GM18520 (cell line): ENCODE data around the gene FXYD4.
"Not testable (repeated sequence)": the region's sequence is repeated elsewhere in the genome, so short reads cannot be mapped to it uniquely, and the experiment has no call there.

ENCODE experiments used
- ATAC-seq: cut with Tn5 transposase; IDR thresholded peaks from one replicate; pipeline ENCODE4 v1.9.1; 2021; ENCODE audit not compliant: unreplicated experiment

The FXYD4 gene

DNA sequence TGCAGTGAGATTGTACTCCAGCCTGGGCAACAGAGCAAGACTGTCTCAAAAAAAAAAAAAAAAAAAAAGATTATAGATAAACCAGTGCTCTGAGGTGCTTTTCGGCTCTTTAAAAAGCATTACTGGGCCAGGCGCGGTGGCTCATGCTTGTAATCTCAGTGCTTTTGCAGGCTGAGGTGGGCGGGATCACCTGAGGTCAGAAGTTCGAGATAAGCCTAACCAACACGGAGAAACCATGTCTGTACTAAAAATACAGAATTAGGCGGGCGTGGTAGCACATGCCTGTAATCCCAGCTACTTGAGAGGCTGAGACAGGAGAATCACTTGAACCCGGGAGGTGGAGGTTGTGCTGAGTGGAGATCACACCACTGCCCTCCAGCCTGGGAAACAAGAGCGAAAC lies 44.1 kb downstream of the FXYD4 start:
- ATAC-seq = no peak

DNA sequence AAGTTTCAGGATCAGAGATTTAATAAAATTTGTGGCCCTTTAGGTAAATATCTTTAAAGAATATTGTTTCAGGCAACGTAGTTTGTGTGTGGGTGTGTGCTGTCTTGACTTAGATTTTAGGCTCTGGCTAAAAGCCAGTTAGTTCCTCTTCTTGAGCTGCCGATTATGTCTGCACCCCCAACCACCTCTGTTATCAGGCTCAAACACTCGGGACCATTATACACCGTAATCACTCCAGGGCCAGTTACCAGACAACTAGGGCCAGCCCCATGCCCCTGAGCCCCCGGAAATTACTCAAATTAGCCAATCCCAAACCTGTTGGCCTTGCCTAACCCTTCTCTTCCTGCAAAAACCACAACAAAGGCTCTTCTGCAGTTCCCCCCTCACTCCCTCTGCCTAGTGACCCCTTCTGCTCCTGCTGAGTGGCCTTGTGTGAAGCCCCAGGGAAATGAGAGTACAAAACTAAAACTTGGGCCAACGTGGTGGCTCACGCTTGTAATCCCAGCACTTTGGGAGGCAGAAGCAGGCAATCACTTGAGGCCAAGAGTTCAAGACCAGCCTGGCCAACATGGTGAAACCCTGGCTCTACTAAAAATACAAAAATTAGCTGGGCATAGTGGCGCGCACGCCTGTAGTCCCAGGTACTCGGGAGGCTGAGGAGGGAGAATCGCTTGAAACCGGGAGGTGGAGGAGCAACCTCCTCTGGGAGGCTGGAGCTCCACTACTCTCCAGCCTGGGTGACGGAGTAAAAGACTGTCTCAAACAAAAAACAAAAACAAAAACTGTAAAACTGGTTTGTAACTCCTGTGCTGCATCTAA lies 46.7 kb downstream of the FXYD4 start:
- ATAC-seq = no peak

DNA sequence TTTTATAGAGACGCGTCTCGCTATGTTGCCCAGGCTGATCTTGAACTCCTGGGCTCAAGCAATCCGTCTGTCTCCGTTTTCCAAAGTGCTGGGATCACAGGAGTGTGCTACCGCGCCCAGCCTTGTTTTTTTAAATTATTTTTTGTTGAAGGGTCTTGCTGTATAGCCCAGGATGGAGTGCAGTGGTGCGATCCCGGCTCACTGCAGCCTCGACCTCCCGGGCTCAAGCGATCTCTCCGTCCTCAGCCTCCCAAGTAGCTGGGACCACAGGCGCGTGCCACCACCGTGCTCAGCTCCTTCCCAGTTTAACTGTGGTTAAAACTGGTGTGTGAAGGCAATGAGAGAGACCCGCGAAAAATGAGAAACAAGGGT lies 48.5 kb downstream of the FXYD4 start:
- no peak for ATAC-seq

DNA sequence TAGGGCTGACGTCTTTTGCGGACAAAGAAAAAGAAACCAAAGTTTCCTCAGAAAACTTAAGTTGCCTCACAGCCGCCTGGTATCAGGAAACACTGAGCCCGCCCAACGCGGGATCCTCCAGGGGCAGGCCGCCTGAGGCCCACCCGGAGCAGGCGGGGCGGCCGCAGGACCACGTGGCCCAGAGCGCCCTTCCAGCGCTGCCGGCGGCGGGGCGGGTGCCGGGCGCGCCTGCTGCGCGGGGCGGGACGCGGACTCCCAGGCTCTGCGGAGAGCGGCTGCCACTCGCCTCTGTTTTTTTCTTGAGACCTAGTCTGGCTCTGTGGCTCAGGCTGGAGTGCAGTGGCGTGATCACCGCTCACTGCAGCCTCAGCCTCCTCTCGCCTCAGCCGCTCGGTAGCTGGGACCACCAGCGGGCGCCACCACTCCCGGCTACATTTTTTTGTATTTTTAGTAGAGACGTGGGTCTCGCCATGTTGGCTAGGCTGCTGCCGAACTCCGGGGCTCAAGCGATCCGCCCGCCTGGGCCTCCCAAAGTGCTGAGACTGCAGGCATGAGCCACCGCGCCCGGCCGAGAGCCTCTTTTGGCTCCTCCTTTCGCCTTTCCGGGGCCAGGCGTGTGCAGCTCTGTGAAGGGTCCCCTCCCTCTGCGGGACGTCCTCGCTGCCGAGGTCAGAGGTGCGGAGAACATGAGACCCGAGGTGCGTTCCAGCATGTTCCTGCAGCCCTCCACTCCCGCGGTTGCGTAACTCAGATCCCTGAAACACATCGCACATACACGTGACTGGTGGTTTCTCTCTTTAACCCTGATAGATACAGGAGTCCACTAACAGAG lies 49.1 kb downstream of the FXYD4 start:
- peak; percentile 81 for ATAC-seq

DNA sequence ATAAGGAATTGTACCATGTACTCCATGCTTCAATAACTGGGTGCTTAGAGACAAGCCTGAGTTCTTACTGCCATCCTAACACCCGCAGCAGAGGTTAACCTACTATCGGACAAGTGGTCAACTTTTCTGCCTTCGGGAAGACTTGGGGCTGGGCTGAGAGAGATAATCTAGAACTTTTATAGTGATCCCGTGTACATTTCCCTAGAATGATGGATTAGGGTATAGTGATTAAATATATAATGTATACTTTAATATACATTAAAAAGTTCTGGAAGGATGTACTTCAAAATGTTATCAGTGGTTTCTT lies 49.7 kb downstream of the FXYD4 start:
- no peak for ATAC-seq

DNA sequence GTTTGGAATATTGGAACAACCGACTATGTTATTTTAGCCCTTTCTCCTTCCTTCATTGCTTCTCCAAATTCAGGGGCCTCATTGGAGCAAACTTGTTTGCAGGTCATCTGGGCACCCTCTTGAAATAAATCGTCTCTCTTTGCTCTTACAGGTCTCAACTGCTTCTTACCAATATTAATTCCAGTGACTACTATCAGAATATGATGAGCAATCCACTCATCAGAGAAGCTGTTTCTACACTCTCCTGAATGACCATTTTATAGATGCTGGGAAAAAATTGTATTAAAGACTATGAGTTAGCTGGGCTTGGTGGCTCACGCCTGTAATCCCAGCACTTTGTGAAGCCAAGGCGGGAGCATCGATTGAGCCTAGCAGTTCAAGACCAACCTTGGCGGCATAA lies 50.1 kb downstream of the FXYD4 start:
- ATAC-seq = no peak

DNA sequence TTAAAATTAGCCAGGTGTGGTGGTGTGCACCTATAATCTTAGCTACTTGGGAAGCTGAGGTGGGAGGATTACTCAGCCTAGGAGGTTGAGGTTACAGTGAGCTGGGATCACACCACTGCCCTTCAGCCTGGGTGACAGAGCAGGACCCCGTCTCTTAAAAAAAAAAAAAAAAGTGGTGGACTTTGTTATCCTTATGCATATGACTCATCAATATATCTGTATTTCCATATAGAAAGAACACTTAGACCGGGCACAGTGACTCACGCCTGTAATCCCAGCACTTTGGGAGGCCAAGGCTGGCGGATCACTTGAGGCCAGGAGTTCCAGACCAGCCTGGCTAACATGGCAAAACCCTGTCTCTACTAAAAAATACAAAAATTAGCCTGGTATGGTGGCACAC lies 50.5 kb downstream of the FXYD4 start:
- not testable (repeated sequence) for ATAC-seq

DNA sequence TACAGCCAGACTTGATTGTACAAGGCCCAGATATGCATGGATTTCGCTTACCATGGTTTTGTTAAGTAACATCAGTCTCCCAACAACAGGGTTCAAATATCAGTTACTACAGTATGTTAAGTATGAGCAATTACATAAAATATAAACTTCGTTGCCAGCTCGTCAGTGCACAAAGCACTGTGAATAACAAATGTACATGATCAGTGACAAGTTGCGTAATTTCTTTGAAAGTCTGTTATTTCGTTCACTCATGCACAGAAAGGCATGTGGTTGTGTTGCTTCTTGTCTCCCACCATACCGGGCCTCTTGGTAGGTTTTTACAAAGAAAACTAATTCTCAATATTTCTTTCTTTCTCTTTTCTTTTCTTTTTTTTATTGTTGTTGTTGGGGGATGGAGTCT lies 53.0 kb downstream of the FXYD4 start:
- ATAC-seq = no peak
